PC-3 (cell line): ENCODE results near the gene MRTFA.

Source experiments
- CTCF ChIP-seq: fragments of 300-600 bp; sonication (generic); conservative IDR thresholded peaks from 2 replicates; pipeline ENCODE4 v1.5.1; 2017; ENCODE audit warnings: antibody characterized with exemption, low read depth, mild to moderate bottlenecking, low read length
- EZH2 ChIP-seq: fragments of 300-600 bp; sonication (generic); IDR thresholded peaks from one replicate; pipeline ENCODE4 v1.6.1; 2017; ENCODE audit warnings: antibody characterized with exemption, mild to moderate bottlenecking, low read length; ENCODE audit not compliant: unreplicated experiment

GRCh38 chr22:40453671-40454070, 182.8 kb downstream of the MRTFA start:
- TF ChIP-seq CTCF (no peak), EZH2 (no peak)
